Osteoblast (primary cell): ENCODE results near the gene IMP3. TPM values are rescaled to one million over a fixed set of nuclear protein-coding genes. Genes with fewer than 3 reads are reported as not detected.
A peak's percentile ranks its signal among the peaks of the same experiment; 100 is the strongest.

Experiments used
- DNase-seq: peaks from one replicate; pipeline ENCODE4 v3.0.0; 2011; ENCODE audit warnings: low spot score, mixed read lengths; ENCODE audit not compliant: insufficient read length; ENCODE audit errors: missing footprints
- H2AFZ ChIP-seq: 2 replicates; pipeline ENCODE4 v1.6.0; 2011; ENCODE audit warnings: mild to moderate bottlenecking, low read length
- H3K27ac ChIP-seq: 2 replicates; pipeline ENCODE4 v1.5.1; 2011; ENCODE audit warnings: mild to moderate bottlenecking, low read depth, low read length, moderate library complexity
- H3K27me3 ChIP-seq: 2 replicates; pipeline ENCODE4 v1.6.0; 2012; ENCODE audit warnings: mild to moderate bottlenecking, control low read depth, inconsistent platforms, low read length, moderate library complexity; ENCODE audit not compliant: insufficient read depth
- H3K36me3 ChIP-seq: 2 replicates; pipeline ENCODE4 v1.5.1; 2011; ENCODE audit warnings: mild to moderate bottlenecking, low read length, control low read depth, moderate library complexity; ENCODE audit not compliant: insufficient read depth
- H3K4me1 ChIP-seq: 2 replicates; pipeline ENCODE4 v1.5.1; 2011; ENCODE audit warnings: mild to moderate bottlenecking, low read length, control low read depth, moderate library complexity; ENCODE audit not compliant: insufficient read depth
- H3K4me2 ChIP-seq: 2 replicates; pipeline ENCODE4 v1.6.0; 2011; ENCODE audit warnings: mild to moderate bottlenecking, low read length; ENCODE audit not compliant: insufficient read depth
- H3K4me3 ChIP-seq: fragments of 200-600 bp; sonication (generic); 3 replicates; pipeline ENCODE4 v1.5.1; 2012; ENCODE audit warnings: mild to moderate bottlenecking, low read length, inconsistent platforms; ENCODE audit not compliant: insufficient read depth
- H3K79me2 ChIP-seq: 2 replicates; pipeline ENCODE4 v1.6.0; 2012; ENCODE audit warnings: mild to moderate bottlenecking, low read length, control low read depth, inconsistent platforms; ENCODE audit not compliant: insufficient read depth
- H3K9me3 ChIP-seq: 2 replicates; pipeline ENCODE4 v1.5.1; 2011; ENCODE audit warnings: low read depth, low read length, control low read depth
- H4K20me1 ChIP-seq: 2 replicates; pipeline ENCODE4 v1.6.0; 2012; ENCODE audit warnings: mild to moderate bottlenecking, low read length, control low read depth; ENCODE audit not compliant: insufficient read depth
- total RNA-seq: library from RNA; depleted of rRNA; stranded (reverse); fragments of >200 nt; gene quantifications from 2 replicates; pipeline ENCODE4 v1.2.3, GENCODE V29; 2012
- TF ChIP-seq, protein P1 (sequence below): IDR thresholded peaks from 2 replicates; pipeline ENCODE4 v1.5.1; 2011; ENCODE audit warnings: mild to moderate bottlenecking, low read depth, low read length, moderate library complexity; ENCODE audit errors: extremely low read depth

IMP3 gene
- total RNA-seq, 1 donor, result 64.4 TPM

GRCh38 chr15:75597667-75598341, 42.2 kb downstream of the IMP3 start:
- Histone ChIP-seq H3K4me1 (no peaks in the 10 kb centered on the region), H3K79me2 (no peaks in the 10 kb centered on the region), H3K27ac (no peak overlapping the region), H4K20me1 (no peaks in the 10 kb centered on the region), H3K4me2 (no peak overlapping the region), H3K36me3 (peaks cover 64% of the 10 kb centered on the region), H3K4me3 (no peak overlapping the region), H3K27me3 (no peaks in the 10 kb centered on the region), H2AFZ (no peak overlapping the region), H3K9me3 (no peaks in the 10 kb centered on the region)
- TF ChIP-seq, protein P1, sequence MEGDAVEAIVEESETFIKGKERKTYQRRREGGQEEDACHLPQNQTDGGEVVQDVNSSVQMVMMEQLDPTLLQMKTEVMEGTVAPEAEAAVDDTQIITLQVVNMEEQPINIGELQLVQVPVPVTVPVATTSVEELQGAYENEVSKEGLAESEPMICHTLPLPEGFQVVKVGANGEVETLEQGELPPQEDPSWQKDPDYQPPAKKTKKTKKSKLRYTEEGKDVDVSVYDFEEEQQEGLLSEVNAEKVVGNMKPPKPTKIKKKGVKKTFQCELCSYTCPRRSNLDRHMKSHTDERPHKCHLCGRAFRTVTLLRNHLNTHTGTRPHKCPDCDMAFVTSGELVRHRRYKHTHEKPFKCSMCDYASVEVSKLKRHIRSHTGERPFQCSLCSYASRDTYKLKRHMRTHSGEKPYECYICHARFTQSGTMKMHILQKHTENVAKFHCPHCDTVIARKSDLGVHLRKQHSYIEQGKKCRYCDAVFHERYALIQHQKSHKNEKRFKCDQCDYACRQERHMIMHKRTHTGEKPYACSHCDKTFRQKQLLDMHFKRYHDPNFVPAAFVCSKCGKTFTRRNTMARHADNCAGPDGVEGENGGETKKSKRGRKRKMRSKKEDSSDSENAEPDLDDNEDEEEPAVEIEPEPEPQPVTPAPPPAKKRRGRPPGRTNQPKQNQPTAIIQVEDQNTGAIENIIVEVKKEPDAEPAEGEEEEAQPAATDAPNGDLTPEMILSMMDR, result peak; percentile 47
- no peak for DNase-seq

GRCh38 chr15:75596703-75597345, 43.2 kb downstream of the IMP3 start:
- TF ChIP-seq, protein P1, result no peak
- no peak for DNase-seq
- Histone ChIP-seq H3K36me3 (peaks cover 64% of the 10 kb centered on the region), H2AFZ (no peak overlapping the region), H3K27ac (no peak overlapping the region), H3K9me3 (no peaks in the 10 kb centered on the region), H3K79me2 (no peaks in the 10 kb centered on the region), H3K4me1 (no peaks in the 10 kb centered on the region), H3K4me3 (no peak overlapping the region), H3K27me3 (no peaks in the 10 kb centered on the region), H3K4me2 (no peak overlapping the region), H4K20me1 (no peaks in the 10 kb centered on the region)

DNA sequence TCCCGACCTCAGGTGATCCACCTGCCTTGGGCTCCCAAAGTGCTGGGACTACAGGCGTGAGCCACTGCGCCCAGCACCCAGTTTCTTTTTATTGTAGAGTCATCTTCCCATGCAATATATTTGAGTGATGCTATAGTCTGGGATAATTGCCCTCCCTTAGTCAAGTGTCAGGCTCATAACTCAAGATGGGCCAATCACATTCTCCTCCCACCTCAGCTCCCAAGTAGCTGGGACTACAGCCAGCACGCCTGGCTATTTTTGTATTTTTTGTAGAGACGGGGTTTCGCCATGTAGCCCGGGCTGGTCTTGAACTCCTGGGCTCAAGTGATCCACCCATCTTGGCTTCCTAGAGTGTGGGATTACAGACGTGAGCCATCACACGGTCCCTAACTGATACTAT, 45.7 kb downstream of the IMP3 start:
- H3K4me1 ChIP-seq, result no peaks in the 10 kb centered on the region
- DNase-seq, result no peak
- no peak overlapping the region for H3K4me3 ChIP-seq
- peaks cover 51% of the 10 kb centered on the region for H3K36me3 ChIP-seq
- no peak overlapping the region for H2AFZ ChIP-seq
- TF ChIP-seq, protein P1, result no peak
- H4K20me1 ChIP-seq, result no peaks in the 10 kb centered on the region
- no peaks in the 10 kb centered on the region for H3K79me2 ChIP-seq
- H3K27me3 ChIP-seq, result no peaks in the 10 kb centered on the region
- no peak overlapping the region for H3K4me2 ChIP-seq
- no peaks in the 10 kb centered on the region for H3K9me3 ChIP-seq
- no peak overlapping the region for H3K27ac ChIP-seq

- Histone ChIP-seq H3K4me3 (no peak overlapping the region), H3K79me2 (no peaks in the 10 kb centered on the region), H3K27me3 (no peaks in the 10 kb centered on the region), H3K4me1 (no peaks in the 10 kb centered on the region), H3K4me2 (no peak overlapping the region), H3K27ac (no peak overlapping the region), H3K9me3 (no peaks in the 10 kb centered on the region), H3K36me3 (peaks cover 32% of the 10 kb centered on the region), H4K20me1 (no peaks in the 10 kb centered on the region), H2AFZ (no peak overlapping the region)
- TF ChIP-seq, protein P1, result no peak
- no peak for DNase-seq
These were observed 48.2 kb downstream of the IMP3 start for GRCh38 chr15:75591655-75592364.
